ENCODE measurements around the gene UGDH.

UGDH gene

GRCh38 chr4:39480251-39480650, 47.0 kb downstream of the UGDH start:
- no peak for TF ChIP-seq CTCF (IDR thresholded peaks at IDR 0.05; ENCODE audit: low read depth, low read length, missing control alignments)
- no peak overlapping the region for H3K4me3 ChIP-seq (replicated peaks; ENCODE audit: low read depth, low read length)
- no peak for DNase-seq (ENCODE audit: extremely low read depth, low read depth)

GRCh38 chr4:39476187-39476895, 50.9 kb downstream of the UGDH start:
- no peak overlapping the region for H3K4me3 ChIP-seq (replicated peaks; ENCODE audit: low read depth, low read length)
- DNase-seq (ENCODE audit: extremely low read depth, low read depth): no peak
- no peak for TF ChIP-seq CTCF (IDR thresholded peaks at IDR 0.05; ENCODE audit: low read depth, low read length, missing control alignments)

DNA sequence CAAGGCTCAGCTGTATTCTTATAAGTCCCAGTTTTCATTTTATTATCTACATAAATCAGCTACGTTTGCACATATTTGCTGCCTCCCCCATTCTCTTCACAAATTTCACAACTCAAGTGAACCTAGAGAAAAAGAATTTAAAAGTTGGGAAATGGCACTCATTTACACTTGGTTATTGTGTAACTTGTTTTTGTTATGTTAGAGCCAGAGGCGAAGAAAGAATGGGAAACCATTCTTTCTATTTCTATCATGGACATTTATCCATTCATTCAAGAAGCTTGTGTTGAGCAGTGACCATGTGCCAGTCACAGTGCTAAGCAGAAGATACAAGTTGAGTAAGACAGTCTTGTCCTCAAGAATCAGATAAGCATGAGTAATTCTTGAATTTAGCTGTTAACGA, 54.8 kb downstream of the UGDH start:
- H3K4me3 ChIP-seq (replicated peaks; ENCODE audit: low read depth, low read length): no peak overlapping the region
- no peak for DNase-seq (ENCODE audit: extremely low read depth, low read depth)
- no peak for TF ChIP-seq CTCF (IDR thresholded peaks at IDR 0.05; ENCODE audit: low read depth, low read length, missing control alignments)

DNA sequence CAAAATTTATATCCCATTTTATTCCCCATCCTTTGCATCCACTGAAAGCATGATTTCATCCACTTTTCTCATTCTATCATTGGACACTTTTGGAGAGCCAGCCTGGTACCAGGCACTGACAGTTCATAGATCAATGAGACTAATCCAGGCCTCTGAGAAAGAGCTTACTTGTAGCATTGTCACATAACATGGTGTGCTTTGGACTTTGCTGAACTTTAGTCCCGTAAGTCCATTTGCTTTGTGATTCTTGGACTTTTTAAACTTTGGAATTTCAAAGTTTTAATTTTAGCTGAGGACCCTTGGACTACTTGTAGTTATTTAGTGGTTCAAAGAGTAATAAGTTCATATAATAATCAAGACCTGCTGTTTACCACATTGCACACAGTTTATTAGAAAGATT, 56.8 kb downstream of the UGDH start:
- DNase-seq (ENCODE audit: extremely low read depth, low read depth): no peak
- TF ChIP-seq CTCF (IDR thresholded peaks at IDR 0.05; ENCODE audit: low read depth, low read length, missing control alignments): no peak
- no peak overlapping the region for H3K4me3 ChIP-seq (replicated peaks; ENCODE audit: low read depth, low read length)

DNA sequence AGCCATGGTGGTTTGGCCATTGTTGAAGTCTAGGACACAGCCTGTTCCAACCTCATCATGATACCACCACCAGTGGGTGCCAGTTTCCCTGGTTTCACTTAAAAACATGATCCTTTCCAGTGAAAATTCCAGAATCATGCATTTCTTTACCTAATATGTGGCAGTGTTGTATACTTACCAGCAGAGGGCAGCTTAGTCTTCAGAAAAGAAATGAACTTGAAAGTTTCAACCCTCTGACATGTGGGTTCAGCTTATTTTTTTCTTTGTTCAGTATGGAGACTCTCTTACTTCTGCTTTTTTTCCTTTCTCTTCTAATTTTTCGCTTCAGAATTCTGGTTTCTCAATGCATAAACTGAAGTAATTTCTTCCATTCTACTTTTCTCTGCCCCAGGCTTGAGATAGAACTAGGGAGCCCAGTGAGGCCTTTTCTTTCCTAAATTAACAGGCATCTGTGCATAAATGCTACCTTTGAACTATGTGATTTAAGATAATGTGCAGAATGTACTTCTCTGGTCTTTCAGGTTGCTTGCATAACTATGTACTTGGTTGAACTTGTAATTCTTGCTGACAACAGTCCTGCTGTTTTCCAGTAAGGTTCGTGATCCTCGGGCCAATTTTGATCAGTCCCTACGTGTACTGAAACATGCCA, 57.7 kb downstream of the UGDH start:
- TF ChIP-seq CTCF (IDR thresholded peaks at IDR 0.05; ENCODE audit: low read depth, low read length, missing control alignments): peak; percentile 81
- peak; percentile 74 for DNase-seq (ENCODE audit: extremely low read depth, low read depth)
- no peak overlapping the region for H3K4me3 ChIP-seq (replicated peaks; ENCODE audit: low read depth, low read length)

DNA sequence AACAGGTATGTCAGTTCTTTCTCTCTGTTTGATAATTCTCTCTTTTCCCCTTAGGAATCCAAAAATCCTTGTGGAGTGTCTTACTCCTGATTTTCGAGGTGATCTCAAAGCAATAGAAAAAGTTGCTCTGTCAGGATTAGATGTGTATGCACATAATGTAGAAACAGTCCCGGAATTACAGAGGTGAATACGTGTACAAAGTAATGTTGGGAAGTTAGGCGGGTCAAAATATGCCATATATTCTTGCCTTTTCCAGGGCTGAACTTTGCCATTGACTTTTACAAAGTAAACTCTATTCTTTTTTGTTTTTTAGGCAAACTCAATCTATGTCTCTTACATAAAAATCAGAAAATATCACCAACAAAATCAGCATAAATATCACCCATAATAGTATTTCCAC, 59.8 kb downstream of the UGDH start:
- H3K4me3 ChIP-seq (replicated peaks; ENCODE audit: low read depth, low read length): no peak overlapping the region
- TF ChIP-seq CTCF (IDR thresholded peaks at IDR 0.05; ENCODE audit: low read depth, low read length, missing control alignments): no peak
- DNase-seq (ENCODE audit: extremely low read depth, low read depth): no peak
